Measurements from ENCODE around the gene PPP3CB. TPM values are rescaled to one million over a fixed set of nuclear protein-coding genes. Genes with fewer than 3 reads are reported as not detected.

The PPP3CB gene
- total RNA-seq, 4 donors from 2014 or later, result 41.1 to 57.7 (median 46.2) TPM

DNA sequence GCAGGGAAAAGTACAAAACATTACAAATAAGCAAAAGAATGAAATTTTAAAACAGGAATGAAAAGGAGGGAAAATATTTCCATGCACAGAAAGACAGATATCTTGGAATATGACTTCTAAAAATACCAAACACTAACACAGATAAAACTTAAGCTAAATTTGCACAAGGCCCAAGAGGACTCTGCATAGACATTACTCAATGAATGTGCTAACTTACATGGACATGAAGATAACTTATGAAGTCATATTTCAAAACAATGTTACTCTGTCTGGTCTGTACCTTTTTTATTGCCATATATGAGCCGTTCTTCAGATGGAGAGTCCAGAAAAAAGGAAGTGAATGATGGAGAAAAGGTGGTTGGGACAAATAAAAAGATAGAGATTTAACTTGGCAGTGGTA, 47.4 kb downstream of the PPP3CB start:
- ATAC-seq (ENCODE audit: low FRiP score) (no peak), DNase-seq (ENCODE audit: low spot score) (no peak)
- TF ChIP-seq, protein P1, sequence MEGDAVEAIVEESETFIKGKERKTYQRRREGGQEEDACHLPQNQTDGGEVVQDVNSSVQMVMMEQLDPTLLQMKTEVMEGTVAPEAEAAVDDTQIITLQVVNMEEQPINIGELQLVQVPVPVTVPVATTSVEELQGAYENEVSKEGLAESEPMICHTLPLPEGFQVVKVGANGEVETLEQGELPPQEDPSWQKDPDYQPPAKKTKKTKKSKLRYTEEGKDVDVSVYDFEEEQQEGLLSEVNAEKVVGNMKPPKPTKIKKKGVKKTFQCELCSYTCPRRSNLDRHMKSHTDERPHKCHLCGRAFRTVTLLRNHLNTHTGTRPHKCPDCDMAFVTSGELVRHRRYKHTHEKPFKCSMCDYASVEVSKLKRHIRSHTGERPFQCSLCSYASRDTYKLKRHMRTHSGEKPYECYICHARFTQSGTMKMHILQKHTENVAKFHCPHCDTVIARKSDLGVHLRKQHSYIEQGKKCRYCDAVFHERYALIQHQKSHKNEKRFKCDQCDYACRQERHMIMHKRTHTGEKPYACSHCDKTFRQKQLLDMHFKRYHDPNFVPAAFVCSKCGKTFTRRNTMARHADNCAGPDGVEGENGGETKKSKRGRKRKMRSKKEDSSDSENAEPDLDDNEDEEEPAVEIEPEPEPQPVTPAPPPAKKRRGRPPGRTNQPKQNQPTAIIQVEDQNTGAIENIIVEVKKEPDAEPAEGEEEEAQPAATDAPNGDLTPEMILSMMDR (IDR thresholded peaks at IDR 0.05), result no peak

DNA sequence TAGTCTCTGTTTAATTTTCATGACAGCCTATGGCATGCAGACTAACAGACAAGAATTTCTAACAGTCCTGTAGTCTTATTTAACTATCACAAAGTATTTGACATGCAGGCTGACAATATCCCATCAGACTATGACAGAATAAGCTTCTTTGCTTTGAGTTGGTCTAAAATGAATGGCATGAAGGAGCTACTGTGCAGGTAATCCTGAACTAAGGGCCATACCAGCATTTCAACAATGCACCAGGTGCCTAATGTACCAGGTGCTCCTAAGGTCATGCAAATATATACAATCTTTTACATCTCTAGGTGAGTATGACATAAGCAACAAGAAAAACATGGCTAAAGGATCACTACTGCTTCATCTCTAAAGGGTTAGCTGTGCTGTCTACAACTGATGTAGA, 48.9 kb downstream of the PPP3CB start:
- DNase-seq (ENCODE audit: low spot score), result no peak
- TF ChIP-seq, protein P1 (IDR thresholded peaks at IDR 0.05), result no peak
- no peak for ATAC-seq (ENCODE audit: low FRiP score)

- DNase-seq (ENCODE audit: low spot score), result no peak
- no peak for ATAC-seq (ENCODE audit: low FRiP score)
- TF ChIP-seq, protein P1 (IDR thresholded peaks at IDR 0.05), result no peak
These were observed 51.4 kb downstream of the PPP3CB start for GRCh38 chr10:73444457-73444856.

GRCh38 chr10:73439605-73440312, 56.1 kb downstream of the PPP3CB start:
- DNase-seq (ENCODE audit: low spot score), result no peak
- peak; percentile 91 for ATAC-seq (ENCODE audit: low FRiP score)
- TF ChIP-seq, protein P1 (IDR thresholded peaks at IDR 0.05), result no peak

- no peak for ATAC-seq (ENCODE audit: low FRiP score)
- no peak for DNase-seq (ENCODE audit: low spot score)
- TF ChIP-seq, protein P1 (IDR thresholded peaks at IDR 0.05), result no peak
These were observed 56.8 kb downstream of the PPP3CB start for GRCh38 chr10:73439055-73439454.

GRCh38 chr10:73433538-73433867, 62.3 kb downstream of the PPP3CB start, which contains the start of gene MSS51:
Gene MSS51, minus strand, starts transcription at chr10:73433561. Its CDS starts 5,277 bp downstream, at chr10:73428284.
- TF ChIP-seq, protein P1 (IDR thresholded peaks at IDR 0.05), result no peak
- DNase-seq (ENCODE audit: low spot score) (no peak), ATAC-seq (ENCODE audit: low FRiP score) (no peak)
